ENCODE measurements around the gene TMEM87A.

Gene TMEM87A

DNA sequence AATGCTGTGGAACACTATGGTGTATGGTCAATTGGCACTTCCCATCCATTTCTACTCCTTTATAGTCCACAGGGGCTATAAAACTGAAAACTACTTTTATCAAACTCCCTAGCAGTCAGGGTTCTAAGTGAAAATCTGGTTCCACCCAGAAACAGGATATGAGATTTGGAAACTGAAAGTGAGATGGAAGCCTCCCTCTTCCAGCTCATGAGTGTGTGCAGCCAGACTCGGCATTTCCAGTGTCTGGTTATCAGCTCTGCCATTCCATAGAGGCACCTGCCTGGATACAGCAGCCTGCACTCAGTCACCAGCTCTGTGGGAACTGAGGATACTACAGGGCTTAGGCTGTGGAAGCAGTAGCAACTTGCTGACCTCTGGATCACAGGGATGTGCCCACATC, 102.1 kb downstream of the TMEM87A start:
- H3K27ac ChIP-seq = no peak overlapping the region
- H3K9ac ChIP-seq = no peak overlapping the region
- H3K36me3 ChIP-seq = peaks cover 94 to 100% (median 98%) of the 10 kb centered on the region in 11 experiments
- TF ChIP-seq Cebpa-rat (IDR thresholded peaks at IDR 0.05) = no peak
- H4K20me1 ChIP-seq = no peaks in the 10 kb centered on the region; a peak in 1 of 22 replicates
- H3K4me2 ChIP-seq = peak overlapping the region in 3 of 11 experiments; percentile 20 to 32 (median 29); a peak in 4 of 22 replicates
- H3K4me3 ChIP-seq = no peak overlapping the region
- peaks cover 0 to 22% (median 2%) of the 10 kb centered on the region in 10 experiments; a peak in 9 of 20 replicates for H3K4me1 ChIP-seq
- H3K27me3 ChIP-seq = no peaks in the 10 kb centered on the region
- no peaks in the 10 kb centered on the region for H3K9me3 ChIP-seq (replicated peaks in 1 of 11)

GRCh38 chr15:42166225-42166940, 106.8 kb downstream of the TMEM87A start:
- Histone ChIP-seq H3K4me3 (no peak overlapping the region), H3K36me3 (peaks cover 95 to 100% (median 98%) of the 10 kb centered on the region in 11 experiments), H3K9ac (no peak overlapping the region), H3K4me2 (no peak overlapping the region), H3K9me3 (replicated peaks in 1 of 11) (no peaks in the 10 kb centered on the region), H4K20me1 (peaks cover 0 to 11% (median 0%) of the 10 kb centered on the region in 11 experiments; a peak in 2 of 22 replicates), H3K27me3 (no peaks in the 10 kb centered on the region), H3K4me1 (peaks cover 0 to 15% (median 2%) of the 10 kb centered on the region in 10 experiments; a peak in 9 of 20 replicates), H3K27ac (no peak overlapping the region)
- no peak for TF ChIP-seq Cebpa-rat (IDR thresholded peaks at IDR 0.05)

- Histone ChIP-seq H3K27ac (no peak overlapping the region), H4K20me1 (peaks cover 0 to 14% (median 0%) of the 10 kb centered on the region in 11 experiments; a peak in 3 of 22 replicates), H3K4me1 (peaks cover 0 to 10% (median 0%) of the 10 kb centered on the region in 10 experiments; a peak in 4 of 20 replicates), H3K36me3 (peaks cover 95 to 100% (median 98%) of the 10 kb centered on the region in 11 experiments), H3K9ac (no peak overlapping the region), H3K4me2 (no peak overlapping the region; a peak in 1 of 22 replicates), H3K4me3 (no peak overlapping the region), H3K27me3 (no peaks in the 10 kb centered on the region), H3K9me3 (replicated peaks in 1 of 11) (no peaks in the 10 kb centered on the region)
- TF ChIP-seq Cebpa-rat (IDR thresholded peaks at IDR 0.05) = no peak
Measured at GRCh38 chr15:42165106-42165505, 108.1 kb downstream of the TMEM87A start.

- H3K4me1 ChIP-seq = peaks cover 0 to 10% (median 0%) of the 10 kb centered on the region in 10 experiments; a peak in 4 of 20 replicates
- no peak for TF ChIP-seq Cebpa-rat (IDR thresholded peaks at IDR 0.05)
- H3K36me3 ChIP-seq = peaks cover 98 to 100% (median 98%) of the 10 kb centered on the region in 11 experiments
- no peaks in the 10 kb centered on the region for H3K9me3 ChIP-seq (replicated peaks in 1 of 11)
- H4K20me1 ChIP-seq = peaks cover 0 to 14% (median 0%) of the 10 kb centered on the region in 11 experiments; a peak in 3 of 22 replicates
- H3K27me3 ChIP-seq = no peaks in the 10 kb centered on the region
- no peak overlapping the region for H3K27ac ChIP-seq
- no peak overlapping the region for H3K9ac ChIP-seq
- H3K4me3 ChIP-seq = no peak overlapping the region
- H3K4me2 ChIP-seq = no peak overlapping the region
Measured at GRCh38 chr15:42163947-42164550, 109.2 kb downstream of the TMEM87A start.

- Histone ChIP-seq H3K27ac (no peak overlapping the region), H3K36me3 (peaks cover 96 to 100% (median 98%) of the 10 kb centered on the region in 11 experiments), H3K9me3 (replicated peaks in 1 of 11) (no peaks in the 10 kb centered on the region), H3K4me3 (no peak overlapping the region), H3K27me3 (no peaks in the 10 kb centered on the region), H3K9ac (no peak overlapping the region), H4K20me1 (peaks cover 0 to 14% (median 0%) of the 10 kb centered on the region in 11 experiments; a peak in 3 of 22 replicates), H3K4me2 (no peak overlapping the region), H3K4me1 (peaks cover 0 to 6% (median 0%) of the 10 kb centered on the region in 10 experiments; a peak in 3 of 20 replicates)
- TF ChIP-seq Cebpa-rat (IDR thresholded peaks at IDR 0.05) = no peak
Measured at GRCh38 chr15:42163291-42163690, 109.9 kb downstream of the TMEM87A start.
